Tibial nerve (tissue), 4 donors: ENCODE measurements around the gene ZNF746.
"Not testable (repeated sequence)": the region's sequence is repeated elsewhere in the genome, so short reads cannot be mapped to it uniquely, and the experiment has no call there.

ENCODE experiments used
- CTCF ChIP-seq, 5 experiments: fragments of 200-600 bp in 3 of 5; fragments of 450-650 bp in 2 of 5; sonication (generic) in 3 of 5; IDR thresholded peaks; one replicate each; pipeline ENCODE4 v1.5.1; 2016 to 2019; ENCODE audit warnings: antibody characterized with exemption in 5 of 5, mild to moderate bottlenecking in 3 of 5, moderate library complexity in 2 of 5
- EP300 ChIP-seq, 2 donors: sonication (generic); formaldehyde crosslinking; IDR thresholded peaks; one replicate each; pipeline ENCODE4 v1.6.1; 2017; ENCODE audit warnings: antibody characterized with exemption in 2 of 2, mild to moderate bottlenecking in 1 of 2
- POLR2A ChIP-seq, 2 donors: fragments of 450-650 bp; IDR thresholded peaks; one replicate each; pipeline ENCODE4 v1.6.1; 2017; ENCODE audit warnings: antibody characterized with exemption in 2 of 2, mild to moderate bottlenecking in 2 of 2, moderate library complexity in 2 of 2

DNA sequence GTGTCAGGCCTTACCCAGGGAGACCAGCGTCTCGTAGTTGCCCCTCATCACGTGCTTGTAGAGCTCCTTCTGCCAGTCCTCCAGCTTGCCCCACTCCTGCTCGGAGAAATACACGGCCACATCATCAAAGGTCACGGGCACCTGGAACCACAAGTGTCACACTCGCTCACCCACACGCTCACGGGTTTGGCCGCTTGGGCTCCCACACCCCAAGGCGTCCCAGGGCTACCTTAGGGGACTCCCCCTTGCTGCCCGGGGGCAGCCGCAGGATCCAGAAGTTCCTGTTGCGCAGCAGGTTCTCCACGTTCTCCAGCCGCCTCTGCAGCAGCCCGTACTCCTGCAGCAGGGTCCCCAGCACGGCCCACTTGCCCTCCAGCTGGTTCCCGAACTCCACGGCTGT is 3.6 kb downstream of the ZNF746 start:
- TF ChIP-seq CTCF, EP300, POLR2A (IDR thresholded peaks at IDR 0.05): not testable (repeated sequence)
